GM13976 (cell line): ENCODE measurements around the gene TNK2.

Experiments
- DNase-seq: peaks from one replicate; pipeline ENCODE4 v3.0.0; 2012; ENCODE audit warnings: low spot score
- CTCF ChIP-seq: IDR thresholded peaks from 2 replicates; pipeline ENCODE4 v1.5.1; 2012; ENCODE audit warnings: borderline replicate concordance, mild to moderate bottlenecking; ENCODE audit not compliant: insufficient read depth; ENCODE audit errors: extremely low read depth, missing control alignments, control extremely low read depth
- in situ Hi-C: fragments of 300-500 bp; cut with MboI; formaldehyde crosslinking; loops from one replicate; pipeline ENCODE4 v1.12.0; 2022; ENCODE audit warnings: low sequenced_read_pairs, mixed read lengths, inconsistent platforms; ENCODE audit not compliant: unreplicated experiment

Gene TNK2

DNA sequence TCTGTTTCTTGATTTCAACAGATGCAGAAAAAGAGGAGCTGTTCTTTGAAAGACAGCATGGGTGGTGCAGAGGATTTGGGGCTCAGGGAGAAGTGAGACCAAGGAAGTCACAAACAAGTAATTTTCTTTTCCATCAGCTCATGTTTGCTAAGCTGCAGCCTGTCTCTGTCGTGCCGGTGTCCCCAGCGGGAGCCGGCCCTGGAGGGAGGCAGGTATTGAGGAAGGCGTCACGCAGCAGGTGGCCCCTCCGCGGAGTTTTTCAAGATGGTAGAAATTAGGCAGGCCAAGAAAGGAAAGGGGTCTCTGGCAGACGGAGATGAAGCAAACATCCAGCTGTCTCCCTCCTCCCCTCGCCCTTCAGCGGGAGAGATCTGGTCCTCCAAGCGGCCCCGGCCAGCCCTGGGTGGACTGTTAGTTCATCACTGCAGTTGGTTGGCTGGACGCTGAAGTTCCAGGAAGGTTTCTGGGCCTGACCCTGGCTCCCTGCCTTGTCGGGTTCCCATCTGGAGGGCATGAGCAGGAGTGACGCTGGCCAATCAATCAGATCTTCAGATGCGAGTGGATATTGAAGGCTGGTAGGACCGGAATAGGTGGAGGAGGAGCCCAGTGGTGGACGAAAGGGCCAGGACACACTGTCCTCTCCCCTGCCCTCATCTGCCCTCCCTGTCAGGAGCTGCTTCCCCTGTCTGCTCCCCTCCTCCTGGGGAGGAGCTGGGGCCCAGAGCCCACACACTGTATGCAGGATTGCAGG, 68.9 kb downstream of the TNK2 start:
- in situ Hi-C loops: no loop called here
- no peak for TF ChIP-seq CTCF
- DNase-seq: no peak

DNA sequence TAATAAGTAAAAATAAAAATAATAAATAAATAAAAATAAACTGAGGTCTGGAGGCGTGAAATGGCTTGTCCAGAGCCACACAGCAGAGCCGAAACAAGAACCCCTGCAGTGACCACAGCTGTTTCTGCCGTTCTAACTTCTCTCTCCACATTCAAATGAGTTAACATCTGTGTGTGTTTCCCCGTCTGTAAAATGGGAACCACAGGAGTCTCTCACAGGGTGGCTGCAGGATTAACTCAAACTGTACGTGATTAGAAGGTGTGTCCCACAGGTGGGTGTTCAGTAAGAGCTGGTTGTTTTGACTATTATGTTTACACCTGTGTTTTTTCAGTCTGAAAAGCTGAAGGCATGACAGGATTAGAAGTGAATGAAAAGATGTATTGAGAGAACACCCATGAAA, 69.6 kb downstream of the TNK2 start:
- no peak for TF ChIP-seq CTCF
- DNase-seq: peak; percentile 68
- in situ Hi-C loops: no loop called here

DNA sequence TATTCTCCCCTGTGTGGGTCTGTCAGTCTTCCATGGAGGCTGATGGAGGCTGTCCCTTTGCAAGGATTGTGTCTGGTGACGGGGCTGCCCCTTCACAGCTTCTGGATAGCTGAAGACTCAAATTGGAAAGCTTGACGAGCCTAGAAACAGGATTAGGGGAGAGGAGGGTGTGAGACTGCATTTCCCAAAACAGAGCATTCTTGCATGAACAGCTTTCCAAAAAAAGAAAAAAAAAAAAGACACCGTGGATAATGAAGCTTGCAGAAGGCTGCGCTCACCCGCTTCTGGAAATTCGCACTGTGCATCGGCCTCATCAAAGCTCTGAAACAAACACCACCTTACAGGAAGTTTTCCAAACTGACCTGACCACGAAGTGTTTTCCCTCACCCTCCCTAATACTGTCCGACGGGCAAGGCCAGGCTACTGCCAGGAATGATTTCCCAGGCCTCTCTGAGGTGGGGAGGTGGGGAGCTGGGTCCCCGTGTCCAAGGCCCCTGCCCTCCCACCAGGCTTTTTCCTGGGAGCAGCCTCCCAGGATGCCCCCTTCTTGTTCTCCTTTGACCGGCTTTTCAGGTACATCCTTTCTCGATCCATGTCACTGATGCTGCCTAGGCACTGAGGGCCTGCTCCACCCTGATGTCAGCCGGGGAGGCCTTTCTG, 71.7 kb downstream of the TNK2 start:
- in situ Hi-C loops: no loop called here
- TF ChIP-seq CTCF: no peak

GRCh38 chr3:195835791-195836190, 72.6 kb downstream of the TNK2 start:
- DNase-seq: no peak
- TF ChIP-seq CTCF: no peak
- in situ Hi-C loops: no loop called here

More for the DNA sequence above, 71.7 kb downstream of the TNK2 start:
- no peak for DNase-seq

GRCh38 chr3:195834675-195835583, 73.4 kb downstream of the TNK2 start:
- TF ChIP-seq CTCF: no peak
- in situ Hi-C loops: no loop called here
- DNase-seq: no peak

- DNase-seq: no peak
- in situ Hi-C loops: no loop called here
- TF ChIP-seq CTCF: no peak
Observed at GRCh38 chr3:195829897-195830254, 78.5 kb downstream of the TNK2 start.
